ENCODE measurements around the gene TNPO2. TPM values are rescaled to one million over a fixed set of nuclear protein-coding genes. Genes with fewer than 3 reads are reported as not detected.
A peak's percentile ranks its signal among the peaks of the same experiment; 100 is the strongest.
"Not testable (repeated sequence)": the region's sequence is repeated elsewhere in the genome, so short reads cannot be mapped to it uniquely, and the experiment has no call there.

The TNPO2 gene
- total RNA-seq, 4 donors from 2014 or later = 50.8 to 59.8 (median 54.8) TPM

GRCh38 chr19:12715929-12716328 is 7.8 kb downstream of the TNPO2 start:
- intact Hi-C loops (cut with DNase I) = no loop called here
- Histone ChIP-seq H3K4me1 (peaks cover 4 to 10% of the 10 kb centered on the region in 2 donors), H3K27me3 (no peaks in the 10 kb centered on the region), H3K4me3 (replicated peaks in 1 of 3) (no peak overlapping the region), H3K9me3 (no peaks in the 10 kb centered on the region), H3K36me3 (peaks cover 44 to 55% of the 10 kb centered on the region in 2 donors), H3K27ac (no peak overlapping the region)
- TF ChIP-seq CTCF (IDR thresholded peaks at IDR 0.05) = no peak
- no peak for TF ChIP-seq POLR2A (IDR thresholded peaks at IDR 0.05)
- WGBS, 2 donors = 96 to 100% methylated on average over 3 of the region's 3 CpGs
- no peak for DNase-seq

- no peaks in the 10 kb centered on the region for H3K9me3 ChIP-seq
- intact Hi-C loops (cut with DNase I) = no loop called here
- DNase-seq = no peak
- peaks cover 0 to 2% of the 10 kb centered on the region in 2 donors for H3K4me1 ChIP-seq
- TF ChIP-seq POLR2A (IDR thresholded peaks at IDR 0.05) (no peak), CTCF (IDR thresholded peaks at IDR 0.05) (no peak)
- H3K36me3 ChIP-seq = peaks cover 52 to 63% of the 10 kb centered on the region in 2 donors
- H3K27ac ChIP-seq = no peak overlapping the region
- 93 to 97% methylated on average over 11 to 15 of the region's 15 CpGs for WGBS, 2 donors
- no peaks in the 10 kb centered on the region for H3K27me3 ChIP-seq
- H3K4me3 ChIP-seq (replicated peaks in 1 of 3) = no peak overlapping the region
Observed at GRCh38 chr19:12715102-12715501, 8.6 kb downstream of the TNPO2 start.

GRCh38 chr19:12713304-12713703 is 10.4 kb downstream of the TNPO2 start:
- H3K27me3 ChIP-seq; H3K9me3 ChIP-seq; DNase-seq; H3K27ac ChIP-seq; H3K4me3 ChIP-seq (replicated peaks in 1 of 3); intact Hi-C loops (cut with DNase I); H3K4me1 ChIP-seq: not testable (repeated sequence)
- peaks cover 65 to 69% of the 10 kb centered on the region in 2 donors for H3K36me3 ChIP-seq
- WGBS, 2 donors = 93 to 94% methylated on average over 9 of the region's 9 CpGs

- H3K27me3 ChIP-seq; H3K9me3 ChIP-seq; intact Hi-C loops (cut with DNase I); H3K4me1 ChIP-seq; H3K4me3 ChIP-seq (replicated peaks in 1 of 3); H3K27ac ChIP-seq: not testable (repeated sequence)
- peak; percentile 44 to 48 for DNase-seq
- WGBS, 2 donors = 77 to 90% methylated on average over 5 of the region's 14 CpGs
- H3K36me3 ChIP-seq = peaks cover 71 to 73% of the 10 kb centered on the region in 2 donors
- peak in 4 of 6 experiments; percentile 18 to 46 (median 40) for TF ChIP-seq CTCF (IDR thresholded peaks at IDR 0.05)
Observed at GRCh38 chr19:12712077-12712476, 11.7 kb downstream of the TNPO2 start.

GRCh38 chr19:12711187-12711586 is 12.5 kb downstream of the TNPO2 start:
- intact Hi-C loops (cut with DNase I) = no loop called here
- 95 to 98% methylated on average over 10 to 17 of the region's 17 CpGs for WGBS, 2 donors
- Histone ChIP-seq H3K9me3 (no peaks in the 10 kb centered on the region), H3K27me3 (no peaks in the 10 kb centered on the region), H3K27ac (no peak overlapping the region), H3K4me3 (replicated peaks in 1 of 3) (no peak overlapping the region), H3K4me1 (no peaks in the 10 kb centered on the region), H3K36me3 (peaks cover 77 to 78% of the 10 kb centered on the region in 2 donors)
- no peak for DNase-seq
- TF ChIP-seq CTCF (IDR thresholded peaks at IDR 0.05) (no peak), POLR2A (IDR thresholded peaks at IDR 0.05) (no peak)

DNA sequence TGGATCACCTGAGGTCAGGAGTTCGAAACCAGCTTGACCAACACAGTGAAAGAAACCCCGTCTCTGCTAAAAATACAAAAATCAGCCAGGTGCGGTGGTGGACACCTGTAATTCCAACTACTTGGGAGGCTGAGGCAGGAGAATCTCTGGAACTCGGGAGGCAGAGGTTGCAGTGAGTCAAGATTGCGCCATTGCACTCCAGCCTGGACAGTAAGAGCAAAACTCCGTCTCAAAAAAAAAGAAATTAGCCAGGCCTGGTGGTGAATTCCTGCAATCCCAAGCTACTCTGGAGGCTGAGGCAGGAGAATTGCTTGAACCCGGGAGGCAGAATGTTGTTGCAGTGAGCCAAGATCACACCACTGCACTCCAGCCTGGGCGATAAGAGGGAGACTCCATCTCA is 15.1 kb downstream of the TNPO2 start:
- no peak for DNase-seq
- intact Hi-C loops (cut with DNase I) = no loop called here
- Histone ChIP-seq H3K27me3 (no peaks in the 10 kb centered on the region), H3K9me3 (no peaks in the 10 kb centered on the region), H3K27ac (no peak overlapping the region), H3K4me1 (no peaks in the 10 kb centered on the region), H3K4me3 (replicated peaks in 1 of 3) (no peak overlapping the region), H3K36me3 (peaks cover 80 to 81% of the 10 kb centered on the region in 2 donors)
- TF ChIP-seq CTCF (IDR thresholded peaks at IDR 0.05) (no peak), POLR2A (IDR thresholded peaks at IDR 0.05) (no peak)
- 95 to 97% methylated on average over 8 of the region's 8 CpGs for WGBS, 2 donors
